Dermis microvascular lymphatic vessel endothelial cell (primary cell): ENCODE measurements around the gene GRAPL. TPM values are rescaled to one million over a fixed set of nuclear protein-coding genes. Genes with fewer than 3 reads are reported as not detected.
"Not testable (repeated sequence)": the region's sequence is repeated elsewhere in the genome, so short reads cannot be mapped to it uniquely, and the experiment has no call there.

Experiments
- DNase-seq, 2 donors: peaks; one replicate each; pipeline versions ENCODE4 v3.0.0 to v3.0.0-alpha.2; 2010; ENCODE audit warnings: low read depth in 2 of 2
- total RNA-seq: library from RNA; depleted of rRNA; stranded (reverse); fragments of >200 nt; gene quantifications from 2 replicates; pipeline ENCODE4 v1.2.1, GENCODE V29; 2014

The GRAPL gene
- total RNA-seq, 1 donor from 2014 or later: 23.5 TPM

DNA sequence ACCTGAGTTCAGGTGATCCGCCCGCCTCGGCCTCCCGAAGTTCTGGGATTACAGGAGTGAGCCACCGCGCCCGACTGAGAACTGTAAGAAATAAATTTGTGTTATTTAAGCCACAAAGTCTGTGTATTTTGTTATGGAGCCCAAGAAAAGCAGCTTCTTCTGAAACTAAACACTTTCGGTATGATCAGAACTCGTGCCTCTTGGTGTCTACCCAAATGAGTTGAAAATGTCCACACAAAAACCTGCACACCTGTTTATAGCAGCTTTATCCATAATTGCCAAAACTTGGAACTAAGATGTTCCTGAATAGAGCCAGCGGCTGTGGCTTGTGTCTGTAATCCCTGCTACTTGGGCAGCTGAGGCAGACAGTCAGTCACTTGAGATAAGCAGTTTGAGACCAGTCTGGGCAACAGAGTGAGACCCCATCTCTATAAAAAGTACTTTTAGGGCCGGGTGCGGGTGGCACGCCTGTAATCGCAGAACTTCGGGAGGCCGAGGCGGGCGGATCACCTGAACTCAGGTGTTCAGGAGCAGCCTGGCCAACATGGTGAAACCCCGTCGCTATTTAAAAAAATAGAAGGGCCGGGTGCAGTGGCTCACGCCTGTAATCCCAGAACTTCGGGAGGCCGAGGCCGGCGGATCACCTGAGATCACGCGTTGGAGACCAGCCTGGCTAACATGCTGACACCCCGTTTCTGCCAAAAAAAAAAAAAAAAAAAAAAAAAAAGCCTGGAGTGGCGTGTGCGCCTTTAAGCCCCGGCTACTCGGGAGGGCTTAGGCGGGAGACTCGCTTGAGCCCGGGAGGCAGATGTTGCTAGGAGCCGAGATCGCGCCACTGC is 61.7 kb downstream of the GRAPL start:
- DNase-seq: not testable (repeated sequence)

DNA sequence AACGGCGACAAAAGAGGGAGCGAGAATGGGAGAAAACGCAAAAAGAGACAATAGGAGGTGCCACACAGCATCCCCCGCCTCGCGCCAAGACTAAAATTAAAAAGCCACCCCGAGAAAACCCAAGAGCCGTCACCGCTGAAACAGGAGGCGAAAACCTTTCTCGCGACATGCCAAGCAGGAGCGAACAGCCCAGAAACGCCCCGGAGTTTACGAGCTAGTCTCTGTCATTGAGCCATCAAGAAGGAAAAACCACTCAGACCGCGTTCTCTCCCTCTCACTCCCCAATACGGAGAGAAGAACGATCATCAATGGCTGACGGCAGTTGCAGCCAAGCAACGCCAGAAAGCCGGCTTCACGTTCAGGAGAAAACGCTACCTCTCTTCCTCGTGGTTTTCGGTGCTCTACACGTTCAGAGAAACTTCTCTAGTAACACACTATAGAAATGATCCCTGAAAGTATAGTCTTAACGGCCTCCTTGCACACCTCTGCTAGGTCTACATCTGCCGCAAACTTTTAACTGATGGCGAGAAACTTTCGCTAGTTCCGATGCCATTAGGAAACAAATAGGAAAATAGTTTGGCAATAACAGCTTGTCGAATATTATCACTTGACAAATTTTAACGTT is 62.5 kb downstream of the GRAPL start:
- not testable (repeated sequence) for DNase-seq

DNA sequence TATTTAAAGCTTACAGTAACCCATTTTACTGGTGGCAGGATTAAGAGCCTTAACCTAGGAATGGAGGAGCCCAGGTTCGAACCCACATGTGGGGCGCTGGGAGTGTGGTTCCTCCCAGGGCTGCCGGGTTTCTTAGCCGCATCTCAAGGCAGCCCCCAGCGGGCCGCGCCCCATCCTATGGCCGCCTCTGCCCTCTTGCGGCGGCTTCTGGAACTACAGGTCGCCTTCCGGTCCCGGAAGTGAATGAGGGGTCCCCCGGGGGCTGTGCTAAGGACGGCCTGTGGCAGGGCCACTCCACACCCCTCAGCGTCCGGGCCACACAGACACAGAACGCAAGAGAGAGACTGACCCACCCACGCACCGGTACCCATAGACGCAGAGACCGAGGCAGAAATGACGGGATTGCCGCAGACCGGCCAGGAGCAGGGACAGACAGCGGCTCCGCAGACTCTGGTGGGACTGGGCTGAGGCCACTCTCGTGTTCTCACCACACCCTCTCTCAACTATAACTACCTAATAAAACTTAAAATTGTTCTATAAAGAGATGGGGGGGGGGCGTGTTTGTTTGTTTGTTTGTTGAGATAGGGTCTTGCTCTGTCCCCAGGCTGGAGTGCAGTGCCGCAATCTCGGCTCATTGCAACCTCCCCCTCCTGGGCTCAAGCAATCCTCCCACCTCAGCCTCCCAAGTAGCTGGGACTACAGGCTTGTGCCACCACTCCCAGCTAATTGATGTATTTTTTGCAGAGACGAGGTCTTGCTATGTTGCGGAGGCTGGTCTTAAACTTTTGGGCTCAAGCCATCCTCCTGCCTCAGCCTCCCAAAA is 69.2 kb downstream of the GRAPL start:
- not testable (repeated sequence) for DNase-seq

DNA sequence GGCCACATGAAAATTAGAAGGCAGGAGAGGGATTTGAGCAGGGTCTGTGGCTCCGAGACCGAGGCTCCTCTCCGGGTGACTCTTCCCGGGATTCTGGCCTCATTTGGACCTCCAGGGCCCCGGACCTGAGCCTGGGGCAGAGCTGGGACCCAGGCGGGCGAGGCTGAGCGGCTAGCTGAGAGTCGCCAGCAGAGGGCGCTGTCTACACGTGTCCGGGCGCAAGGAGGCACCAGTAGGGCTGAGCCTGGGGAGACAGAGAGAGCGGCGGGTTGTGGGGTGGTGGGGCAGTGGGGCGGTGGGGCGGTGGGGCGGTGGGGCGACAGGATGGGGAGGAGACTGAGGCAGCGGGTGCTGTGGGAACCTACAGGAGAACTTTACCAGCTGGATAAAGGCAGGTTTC is 75.1 kb downstream of the GRAPL start:
- DNase-seq: not testable (repeated sequence)

DNA sequence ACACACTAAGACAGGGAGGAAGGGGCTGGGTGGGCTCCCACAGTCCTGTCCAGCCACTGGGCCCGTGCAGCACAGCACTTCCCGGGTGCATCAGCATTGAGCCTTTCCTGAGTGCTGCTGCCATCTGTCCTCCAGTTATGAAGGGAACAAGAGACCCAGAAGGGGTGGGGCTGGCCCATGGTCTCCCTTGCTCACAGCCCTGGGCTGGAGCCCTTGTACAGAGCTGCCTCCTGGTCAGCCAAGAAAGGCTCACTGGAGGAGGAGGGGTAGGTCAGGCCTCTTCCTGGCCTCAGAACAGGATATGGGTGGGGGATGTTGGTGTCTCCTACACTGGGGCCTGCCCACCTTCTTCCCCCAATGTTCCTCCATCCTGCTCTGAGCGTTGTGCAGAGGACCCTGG is 76.0 kb downstream of the GRAPL start:
- DNase-seq: not testable (repeated sequence)

Other genes with a start within 250 kb of the GRAPL start
- gene SLC5A10, start 175.4 kb upstream of the GRAPL start, total RNA-seq: not detected in 2 replicates
- gene FAM83G, start 122.8 kb upstream of the GRAPL start, total RNA-seq: 7.2 and 11.3 TPM in 2 replicates
- gene GRAP, start 80.6 kb upstream of the GRAPL start, total RNA-seq: 152 and 398 TPM in 2 replicates
- 15.0 and 21.6 TPM in 2 replicates for gene EPN2, start 109.8 kb downstream of the GRAPL start, total RNA-seq
- 13.8 and 17.2 TPM in 2 replicates for gene B9D1, start 235.1 kb downstream of the GRAPL start, total RNA-seq